Measurements from ENCODE around the gene COMP. TPM values are rescaled to one million over a fixed set of nuclear protein-coding genes. Genes with fewer than 3 reads are reported as not detected.

Gene COMP
- total RNA-seq, 1 experiment from 2014 or later = 0.66 TPM

- H3K9me3 ChIP-seq = no peaks in the 10 kb centered on the region
- DNase-seq = no peak
- H3K4me3 ChIP-seq = no peak overlapping the region
- H3K36me3 ChIP-seq = no peaks in the 10 kb centered on the region; the same call in 1 of the 2 replicates
- H3K27me3 ChIP-seq = no peaks in the 10 kb centered on the region
Measured at GRCh38 chr19:18746401-18747325, 44.4 kb downstream of the COMP start.

GRCh38 chr19:18745931-18746330 is 45.2 kb downstream of the COMP start:
- H3K36me3 ChIP-seq = no peaks in the 10 kb centered on the region
- no peaks in the 10 kb centered on the region for H3K9me3 ChIP-seq
- H3K27me3 ChIP-seq = no peaks in the 10 kb centered on the region
- H3K4me3 ChIP-seq = no peak overlapping the region
- DNase-seq = no peak

- Histone ChIP-seq H3K27me3 (no peaks in the 10 kb centered on the region), H3K4me3 (no peak overlapping the region), H3K36me3 (no peaks in the 10 kb centered on the region), H3K9me3 (no peaks in the 10 kb centered on the region)
- no peak for DNase-seq
Measured at GRCh38 chr19:18745012-18745735, 45.9 kb downstream of the COMP start.

- H3K27me3 ChIP-seq = no peaks in the 10 kb centered on the region
- no peak for DNase-seq
- H3K36me3 ChIP-seq = no peaks in the 10 kb centered on the region
- H3K9me3 ChIP-seq = no peaks in the 10 kb centered on the region
- H3K4me3 ChIP-seq = no peak overlapping the region
Measured at GRCh38 chr19:18743784-18744418, 47.2 kb downstream of the COMP start.

- no peaks in the 10 kb centered on the region for H3K9me3 ChIP-seq
- no peak for DNase-seq
- H3K27me3 ChIP-seq = no peaks in the 10 kb centered on the region
- no peaks in the 10 kb centered on the region for H3K36me3 ChIP-seq
- no peak overlapping the region for H3K4me3 ChIP-seq
Measured at GRCh38 chr19:18742838-18743783, 48.0 kb downstream of the COMP start.

- Histone ChIP-seq H3K9me3 (no peaks in the 10 kb centered on the region), H3K4me3 (no peak overlapping the region), H3K36me3 (no peaks in the 10 kb centered on the region), H3K27me3 (no peaks in the 10 kb centered on the region)
- DNase-seq = no peak
Measured at GRCh38 chr19:18742324-18742723, 48.8 kb downstream of the COMP start.

- DNase-seq = no peak
- Histone ChIP-seq H3K4me3 (no peak overlapping the region), H3K9me3 (no peaks in the 10 kb centered on the region), H3K36me3 (no peaks in the 10 kb centered on the region), H3K27me3 (no peaks in the 10 kb centered on the region)
Measured at GRCh38 chr19:18741124-18742121, 49.7 kb downstream of the COMP start.

GRCh38 chr19:18738961-18739690 is 52.0 kb downstream of the COMP start:
- H3K36me3 ChIP-seq = no peaks in the 10 kb centered on the region
- H3K4me3 ChIP-seq = no peak overlapping the region
- no peaks in the 10 kb centered on the region for H3K27me3 ChIP-seq
- DNase-seq = no peak
- no peaks in the 10 kb centered on the region for H3K9me3 ChIP-seq

- Histone ChIP-seq H3K27me3 (no peaks in the 10 kb centered on the region), H3K36me3 (no peaks in the 10 kb centered on the region), H3K9me3 (no peaks in the 10 kb centered on the region), H3K4me3 (no peak overlapping the region)
- DNase-seq = no peak
Measured at GRCh38 chr19:18737954-18738351, 53.2 kb downstream of the COMP start.

GRCh38 chr19:18737337-18737953 is 53.7 kb downstream of the COMP start:
- no peak for DNase-seq
- H3K27me3 ChIP-seq = no peaks in the 10 kb centered on the region

GRCh38 chr19:18736415-18737336 is 54.4 kb downstream of the COMP start:
- Histone ChIP-seq H3K27me3 (no peaks in the 10 kb centered on the region), H3K36me3 (no peaks in the 10 kb centered on the region), H3K9me3 (no peaks in the 10 kb centered on the region), H3K4me3 (no peak overlapping the region)
- DNase-seq = no peak

More at GRCh38 chr19:18737337-18737953, 53.7 kb downstream of the COMP start:
- Histone ChIP-seq H3K36me3 (no peaks in the 10 kb centered on the region), H3K9me3 (no peaks in the 10 kb centered on the region), H3K4me3 (no peak overlapping the region)

- Histone ChIP-seq H3K9me3 (no peaks in the 10 kb centered on the region), H3K4me3 (no peak overlapping the region), H3K27me3 (no peaks in the 10 kb centered on the region), H3K36me3 (no peaks in the 10 kb centered on the region)
- no peak for DNase-seq
Measured at GRCh38 chr19:18735752-18736151, 55.4 kb downstream of the COMP start.

- no peak overlapping the region for H3K4me3 ChIP-seq
- H3K36me3 ChIP-seq = no peaks in the 10 kb centered on the region
- no peaks in the 10 kb centered on the region for H3K27me3 ChIP-seq
- H3K9me3 ChIP-seq = no peaks in the 10 kb centered on the region
- DNase-seq = no peak
Measured at GRCh38 chr19:18735324-18735723, 55.8 kb downstream of the COMP start.

All from MG63 (cell line).